AML-193 (cell line): Measurements from ENCODE around the gene TTLL5.

Source experiments
- DNase-seq, 2 experiments: peaks; one replicate each; lab custom pipeline; 2025; lab: John Stamatoyannopoulos, UW

Gene TTLL5

GRCh38 chr14:75861161-75861621 is 200.1 kb downstream of the TTLL5 start:
- DNase-seq: no peak

GRCh38 chr14:75863221-75863620 is 202.2 kb downstream of the TTLL5 start:
- no peak for DNase-seq

GRCh38 chr14:75864352-75864751 is 203.3 kb downstream of the TTLL5 start:
- DNase-seq: no peak

GRCh38 chr14:75865531-75865930 is 204.5 kb downstream of the TTLL5 start:
- no peak for DNase-seq

- DNase-seq: no peak
Observed at GRCh38 chr14:75866970-75867369, 205.9 kb downstream of the TTLL5 start.

GRCh38 chr14:75871181-75871880 is 210.3 kb downstream of the TTLL5 start:
- no peak for DNase-seq

GRCh38 chr14:75875958-75876357 is 214.9 kb downstream of the TTLL5 start:
- DNase-seq: peak in 1 of 2 experiments; percentile 7

GRCh38 chr14:75876530-75876929 is 215.5 kb downstream of the TTLL5 start:
- DNase-seq: no peak

- no peak for DNase-seq
Observed at GRCh38 chr14:75877292-75877691, 216.2 kb downstream of the TTLL5 start.

- DNase-seq: no peak
Observed at GRCh38 chr14:75877884-75878283, 216.8 kb downstream of the TTLL5 start.

- no peak for DNase-seq
Observed at GRCh38 chr14:75879031-75879430, 218.0 kb downstream of the TTLL5 start.

GRCh38 chr14:75880512-75880911 is 219.5 kb downstream of the TTLL5 start:
- no peak for DNase-seq

GRCh38 chr14:75881994-75882393 is 220.9 kb downstream of the TTLL5 start:
- no peak for DNase-seq

GRCh38 chr14:75884198-75884611 is 223.2 kb downstream of the TTLL5 start:
- DNase-seq: no peak

- DNase-seq: no peak
Observed at GRCh38 chr14:75885829-75886228, 224.8 kb downstream of the TTLL5 start.

GRCh38 chr14:75886636-75887348 is 225.7 kb downstream of the TTLL5 start:
- no peak for DNase-seq

- DNase-seq: no peak
Observed at GRCh38 chr14:75888945-75889344, 227.9 kb downstream of the TTLL5 start.

GRCh38 chr14:75896341-75896740 is 235.3 kb downstream of the TTLL5 start:
- no peak for DNase-seq

- no peak for DNase-seq
Observed at GRCh38 chr14:75904311-75904710, 243.3 kb downstream of the TTLL5 start.

- DNase-seq: no peak
Observed at GRCh38 chr14:75905147-75905904, 244.3 kb downstream of the TTLL5 start.

GRCh38 chr14:75906228-75906627 is 245.2 kb downstream of the TTLL5 start:
- no peak for DNase-seq

GRCh38 chr14:75906680-75907280 is 245.7 kb downstream of the TTLL5 start:
- peak; percentile 58 to 64 for DNase-seq
